Activated CD8-positive, alpha-beta T cell treated with anti-CD3 and anti-CD28 coated beads, Interleukin-2, amount 10 ng/mL, durations not matched to agents 7 days and 5 days (primary cell): ENCODE results near the gene NKIRAS2. TPM values are rescaled to one million over a fixed set of nuclear protein-coding genes. Genes with fewer than 3 reads are reported as not detected.

Source experiments
- ATAC-seq: fragments of 150-1000 bp; cut with Tn5 transposase; one replicate; pipeline ENCODE4 v1.10.0; 2021; ENCODE audit warnings: moderate library complexity
- CTCF ChIA-PET: fragments of 350-600 bp; sonication (Branson Sonifier 250); formaldehyde crosslinking; loops from one replicate; lab custom pipeline; 2021; ENCODE audit warnings: antibody characterized with exemption; lab: Charles Lee
- POLR2A ChIA-PET: fragments of 350-600 bp; sonication (Branson Sonifier 250); formaldehyde crosslinking; loops from one replicate; lab custom pipeline; 2021; ENCODE audit warnings: antibody characterized with exemption; lab: Charles Lee
- DNase-seq: peaks from one replicate; pipeline ENCODE4 v3.0.0-alpha.2; 2020
- H3K27ac Mint-ChIP-seq: one replicate; pipeline ENCODE4 v1.8.0; 2021; ENCODE audit warnings: mild to moderate bottlenecking, mixed read lengths
- H3K27me3 Mint-ChIP-seq: one replicate; pipeline ENCODE4 v1.8.0; 2021; ENCODE audit warnings: low read depth, mixed read lengths
- H3K36me3 Mint-ChIP-seq: one replicate; pipeline ENCODE4 v1.8.0; 2021; ENCODE audit warnings: low read depth, mixed read lengths
- H3K4me1 Mint-ChIP-seq: one replicate; pipeline ENCODE4 v1.8.0; 2021; ENCODE audit warnings: low read depth, mixed read lengths
- H3K4me3 Mint-ChIP-seq: one replicate; pipeline ENCODE4 v1.8.0; 2021; ENCODE audit warnings: mild to moderate bottlenecking, mixed read lengths
- H3K9me3 Mint-ChIP-seq: one replicate; pipeline ENCODE4 v1.8.0; 2022; ENCODE audit warnings: mixed read lengths; ENCODE audit not compliant: insufficient read depth
- total RNA-seq, 2 experiments: library from RNA; stranded (reverse); gene quantifications; one replicate each; pipeline ENCODE4 v1.2.3, GENCODE V29; 2021

NKIRAS2 gene
- total RNA-seq, 2 experiments from 2014 or later = 25.7 to 26.2 TPM

- POLR2A ChIA-PET = interaction anchor here (1.3 to 3.2 kb wide), 2 partner anchors 35 to 39 kb away, joined by 3 to 22 read pairs; partner anchors contain the start of gene DHX58
- H3K36me3 Mint-ChIP-seq = no peaks in the 10 kb centered on the region
- ATAC-seq = peak; percentile 47
- H3K27me3 Mint-ChIP-seq = no peaks in the 10 kb centered on the region
- peaks cover 25% of the 10 kb centered on the region for H3K4me1 Mint-ChIP-seq
- H3K27ac Mint-ChIP-seq = peak overlapping the region; percentile 57
- DNase-seq = no peak
- H3K9me3 Mint-ChIP-seq = no peaks in the 10 kb centered on the region
- CTCF ChIA-PET = interaction anchor here (1.0 to 2.6 kb wide), 7 partner anchors 10 to 53 kb away, joined by 3 to 9 read pairs (median 4); partner anchors contain the start of gene NKIRAS2
- peak overlapping the region; percentile 70 for H3K4me3 Mint-ChIP-seq
These were observed 52.7 kb downstream of the NKIRAS2 start for GRCh38 chr17:42072323-42073187.

Other genes starting within 250 kb of the NKIRAS2 start
- 1 to 10 TPM; 5.2 to 6.0 TPM for gene JUP, start 233.4 kb upstream of the NKIRAS2 start, total RNA-seq
- gene P3H4, start 208.1 kb upstream of the NKIRAS2 start, total RNA-seq = 1 to 10 TPM; 2.7 to 3.5 TPM
- gene FKBP10, start 207.1 kb upstream of the NKIRAS2 start, total RNA-seq = not detected
- gene NT5C3B, start 183.9 kb upstream of the NKIRAS2 start, total RNA-seq = 10 to 100 TPM; 15.7 to 17.8 TPM
- gene KLHL10, start 182.3 kb upstream of the NKIRAS2 start, total RNA-seq = not detected
- 10 to 100 TPM; 12.3 to 13.2 TPM for gene KLHL11, start 154.7 kb upstream of the NKIRAS2 start, total RNA-seq
- gene ACLY, start 101.1 kb upstream of the NKIRAS2 start, total RNA-seq = 100 to 1,000 TPM; 177 to 185 TPM
- under 1 TPM; 0.89 to 0.97 TPM for gene ODAD4, start 89.5 kb upstream of the NKIRAS2 start, total RNA-seq
- 10 to 100 TPM; 93.4 to 94.6 TPM for gene CNP, start 53.3 kb upstream of the NKIRAS2 start, total RNA-seq
- gene DNAJC7, start 2.7 kb upstream of the NKIRAS2 start, total RNA-seq = 10 to 100 TPM; 86.1 to 99.8 TPM
- under 1 TPM; 0.16 to 0.24 TPM for gene C17orf113, start 30.5 kb downstream of the NKIRAS2 start, total RNA-seq
- under 1 TPM; 0.23 to 0.47 TPM for gene ZNF385C, start 78.4 kb downstream of the NKIRAS2 start, total RNA-seq
- 10 to 100 TPM; 71.9 to 72.9 TPM for gene DHX58, start 92.6 kb downstream of the NKIRAS2 start, total RNA-seq
- gene KAT2A, start 101.3 kb downstream of the NKIRAS2 start, total RNA-seq = 10 to 100 TPM; 45.2 to 46.8 TPM
- under 1 TPM; 0.16 to 0.29 TPM for gene HSPB9, start 102.7 kb downstream of the NKIRAS2 start, total RNA-seq
- 100 to 1,000 TPM; 102 to 107 TPM for gene RAB5C, start 134.9 kb downstream of the NKIRAS2 start, total RNA-seq
- under 1 TPM; 0.05 to 0.13 TPM for gene KCNH4, start 161.1 kb downstream of the NKIRAS2 start, total RNA-seq
- not detected for gene HCRT, start 165.4 kb downstream of the NKIRAS2 start, total RNA-seq
- 10 to 100 TPM; 16.6 to 17.2 TPM for gene GHDC, start 174.4 kb downstream of the NKIRAS2 start, total RNA-seq